IPS-NIHi11 (cell line): ENCODE results near the gene GRK5.
"Not testable (repeated sequence)": the region's sequence is repeated elsewhere in the genome, so short reads cannot be mapped to it uniquely, and the experiment has no call there.

Experiments
- DNase-seq: peaks from one replicate; pipeline ENCODE4 v3.0.0; 2012; ENCODE audit warnings: mixed read lengths, low spot score

GRK5 gene

DNA sequence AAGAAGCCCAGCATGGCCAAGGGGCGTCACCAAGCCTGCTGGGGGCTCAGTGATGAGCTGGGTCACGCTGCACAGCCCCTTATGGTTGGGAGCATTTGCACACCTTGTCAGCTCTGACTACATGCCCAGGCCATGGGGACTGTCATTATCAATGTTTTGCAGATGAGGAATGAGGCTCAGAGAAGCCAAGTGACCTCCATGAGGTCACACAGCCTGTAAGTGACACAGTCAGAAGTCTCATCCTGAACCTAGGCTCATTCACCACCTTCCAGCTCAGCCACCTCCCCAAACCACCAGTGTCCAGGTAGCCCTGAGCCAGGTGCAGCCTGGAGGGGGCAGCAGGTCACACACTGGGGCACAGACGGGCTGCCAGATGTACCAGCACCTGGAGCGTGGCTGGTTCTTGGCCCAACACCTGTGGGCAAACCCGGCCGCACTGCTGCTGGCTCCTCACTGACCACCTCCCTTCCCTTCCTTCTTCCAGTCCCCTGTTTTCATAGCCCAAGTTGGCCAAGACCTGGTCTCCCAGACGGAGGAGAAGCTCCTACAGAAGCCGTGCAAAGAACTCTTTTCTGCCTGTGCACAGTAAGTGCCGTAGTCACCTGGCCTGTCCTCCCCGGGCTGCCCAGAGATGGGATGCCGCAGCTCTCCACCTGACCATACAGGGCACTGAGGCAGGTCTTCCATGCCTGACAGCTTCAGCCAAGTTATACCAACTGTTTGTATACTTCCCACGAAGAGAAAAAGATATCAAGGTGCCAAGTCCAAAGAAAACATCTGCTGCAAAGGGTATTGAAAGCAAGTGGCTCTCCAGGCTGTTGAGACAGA lies 215.5 kb downstream of the GRK5 start:
- DNase-seq = no peak

DNA sequence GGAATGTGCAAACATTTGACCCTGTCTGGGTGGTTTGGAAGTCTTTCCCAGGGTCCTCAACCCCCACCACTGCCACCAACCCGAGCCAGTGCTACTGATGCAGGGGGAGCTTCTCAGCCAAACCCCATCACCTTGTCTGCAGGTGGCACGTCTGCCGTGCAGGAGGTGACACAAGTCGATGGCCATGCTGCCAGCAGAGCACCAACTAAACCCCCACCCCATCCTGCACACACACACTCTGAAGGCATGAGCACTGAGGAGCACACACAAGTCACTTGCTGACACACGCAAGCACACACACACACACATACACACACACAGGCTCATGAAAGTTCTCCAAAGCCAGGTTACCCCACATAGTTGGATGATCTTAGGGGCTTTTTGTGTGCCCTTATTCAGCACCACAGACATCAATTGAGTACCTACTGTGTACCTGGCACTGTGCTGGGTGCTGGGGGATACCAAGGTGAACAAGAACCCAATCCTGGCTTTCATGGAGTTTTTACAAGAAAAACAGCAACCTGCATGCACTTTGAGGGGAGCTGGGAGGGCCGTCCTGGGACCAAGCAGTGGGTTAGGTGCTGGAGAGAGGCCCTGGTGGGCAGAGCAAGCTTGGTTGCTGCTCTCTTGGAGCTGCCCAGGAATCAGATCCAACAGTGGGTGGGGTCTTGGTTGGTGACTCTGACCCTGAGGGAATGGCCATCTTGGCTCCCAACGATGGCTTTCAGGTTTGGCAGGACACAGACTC lies 216.3 kb downstream of the GRK5 start:
- no peak for DNase-seq

DNA sequence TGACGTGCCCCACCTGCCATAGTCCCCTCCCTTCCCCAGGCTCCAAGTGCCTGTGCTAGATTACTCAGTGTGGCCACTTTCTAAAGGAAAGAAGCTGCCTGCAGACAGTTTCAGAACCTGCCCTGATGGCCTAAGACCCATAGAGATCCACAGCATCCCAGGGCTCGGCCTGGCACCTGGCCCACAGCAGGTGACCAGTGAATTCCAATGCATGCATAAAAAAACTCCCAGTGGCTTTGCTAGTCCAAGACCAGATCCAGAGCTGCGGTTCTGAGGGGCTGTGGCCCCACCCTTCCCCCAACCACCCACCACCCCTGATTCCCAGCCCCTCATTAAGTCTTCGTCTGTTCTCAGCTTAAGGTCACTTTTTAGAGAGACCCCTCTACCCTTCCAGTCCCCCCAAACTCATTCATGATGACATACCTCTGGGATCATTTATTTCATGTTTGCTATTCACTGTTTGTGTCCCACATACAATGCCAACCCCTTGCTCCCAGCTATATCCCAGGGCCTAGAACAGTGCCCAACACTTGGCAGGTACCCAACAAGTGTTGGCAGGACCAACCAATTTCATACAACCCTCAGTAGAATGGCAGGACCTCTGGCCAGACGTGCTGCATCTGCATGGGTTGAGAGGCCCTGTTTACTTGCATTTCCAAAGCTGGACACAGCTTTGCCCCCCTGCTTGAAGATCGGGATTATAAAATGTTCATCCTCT lies 217.0 kb downstream of the GRK5 start:
- no peak for DNase-seq

DNA sequence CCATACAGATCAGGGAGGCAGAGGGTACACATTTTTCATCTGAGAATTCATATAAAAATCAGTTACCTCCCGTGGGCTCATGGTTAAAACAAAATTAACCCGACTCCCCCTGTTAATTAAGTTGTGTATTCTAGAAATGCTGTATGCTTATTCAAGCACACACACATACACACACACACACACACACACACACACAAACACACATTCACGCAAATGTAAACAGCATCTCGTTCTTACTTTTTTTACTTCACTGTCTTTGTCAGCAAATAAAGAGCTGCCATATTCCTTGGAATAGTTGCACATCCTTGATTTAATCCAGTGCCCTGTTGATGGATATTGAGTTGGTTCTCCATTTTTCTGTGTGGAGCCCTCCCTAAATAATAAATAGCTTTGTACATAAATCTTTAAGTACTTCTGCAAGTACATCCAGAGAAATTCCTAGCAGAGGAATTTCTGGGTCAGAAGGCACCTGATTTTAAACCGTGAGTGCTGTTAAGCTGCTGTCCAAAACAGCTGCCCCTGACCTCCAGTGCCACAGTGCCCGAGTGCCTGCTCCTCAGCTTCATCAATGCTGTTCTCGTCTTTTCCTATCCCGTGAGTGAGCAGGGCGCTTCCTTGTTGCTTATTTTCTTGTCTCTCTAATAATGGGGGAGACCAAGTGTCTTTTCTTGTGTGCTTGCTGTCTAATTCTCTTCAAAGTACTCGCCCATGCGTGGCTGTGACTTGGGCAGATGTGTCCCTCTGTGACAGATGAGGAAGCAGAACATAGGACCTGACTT lies 217.9 kb downstream of the GRK5 start:
- no peak for DNase-seq

DNA sequence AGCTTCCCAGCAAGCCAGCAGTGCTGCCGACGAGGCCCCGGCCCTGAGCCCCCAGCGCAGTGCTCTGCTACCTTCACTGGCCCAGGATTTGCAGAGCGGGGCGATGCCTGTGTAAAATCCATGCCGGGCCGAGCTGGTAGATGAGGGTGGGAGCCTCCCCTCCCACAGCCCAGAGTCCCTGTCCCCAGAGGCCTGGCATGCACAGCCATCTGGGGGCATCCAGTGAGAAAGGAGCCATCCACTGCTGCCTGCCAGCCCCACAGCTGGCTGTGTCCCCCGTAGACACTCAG lies 218.5 kb downstream of the GRK5 start:
- DNase-seq = no peak

DNA sequence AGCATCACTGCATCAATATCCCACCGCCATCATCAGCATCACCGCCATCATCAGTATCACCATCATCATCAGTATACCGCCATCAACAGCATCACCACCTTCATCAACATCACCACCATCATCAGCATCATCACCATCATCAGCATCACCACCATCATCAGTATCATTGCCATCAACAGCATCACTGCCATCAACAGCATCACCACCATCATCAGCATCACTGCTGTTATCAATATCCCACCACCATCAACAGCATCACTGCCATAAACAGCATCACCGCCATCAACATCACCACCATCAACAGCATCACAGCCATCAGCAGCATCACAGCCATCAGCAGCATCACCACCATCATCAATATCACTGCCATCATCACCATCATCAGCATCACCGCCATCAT lies 219.3 kb downstream of the GRK5 start:
- no peak for DNase-seq

DNA sequence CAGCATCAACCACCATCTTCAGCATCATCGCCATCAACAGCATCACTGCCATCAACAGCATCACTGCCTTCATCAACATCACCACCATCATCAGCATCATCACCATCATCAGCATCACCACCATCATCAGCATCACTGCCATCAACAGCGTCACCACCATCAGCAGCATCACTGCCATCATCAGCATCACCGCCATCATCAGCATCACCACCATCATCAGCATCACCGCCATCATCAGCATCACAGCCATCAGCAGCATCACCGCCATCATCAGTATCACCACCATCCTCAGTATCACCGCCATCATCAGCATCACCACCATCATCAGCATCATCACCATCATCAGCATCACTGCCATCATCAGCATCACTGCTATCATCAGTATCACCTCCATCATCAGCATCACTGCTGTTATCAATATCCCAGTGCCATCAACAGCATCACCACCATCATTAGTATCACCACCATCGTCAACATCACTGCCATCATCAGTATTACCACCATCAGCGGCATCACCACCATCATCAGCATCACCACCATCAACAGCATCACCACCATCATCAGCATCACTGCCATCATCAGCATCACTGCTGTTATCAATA lies 220.0 kb downstream of the GRK5 start:
- DNase-seq = no peak

DNA sequence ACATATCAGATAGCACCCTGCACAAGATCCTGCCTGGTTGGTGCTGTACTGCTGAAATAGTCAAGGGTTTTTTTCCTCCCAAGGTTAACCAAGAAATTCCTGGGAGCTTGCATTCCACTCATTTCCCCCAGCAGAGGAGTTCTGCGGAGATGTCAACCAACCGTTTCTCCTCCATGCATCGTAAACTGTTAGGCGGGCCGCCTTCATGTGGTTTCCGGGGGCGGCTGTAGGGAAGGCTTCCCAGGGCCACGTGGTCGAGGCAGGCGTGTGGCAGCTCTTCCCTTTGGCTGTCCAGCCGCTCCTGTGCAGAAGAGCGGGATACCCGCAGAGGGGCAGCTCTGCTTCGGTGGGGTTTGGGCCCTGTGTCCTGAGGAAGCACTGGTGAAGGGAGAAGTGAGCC lies 221.4 kb downstream of the GRK5 start:
- no peak for DNase-seq

DNA sequence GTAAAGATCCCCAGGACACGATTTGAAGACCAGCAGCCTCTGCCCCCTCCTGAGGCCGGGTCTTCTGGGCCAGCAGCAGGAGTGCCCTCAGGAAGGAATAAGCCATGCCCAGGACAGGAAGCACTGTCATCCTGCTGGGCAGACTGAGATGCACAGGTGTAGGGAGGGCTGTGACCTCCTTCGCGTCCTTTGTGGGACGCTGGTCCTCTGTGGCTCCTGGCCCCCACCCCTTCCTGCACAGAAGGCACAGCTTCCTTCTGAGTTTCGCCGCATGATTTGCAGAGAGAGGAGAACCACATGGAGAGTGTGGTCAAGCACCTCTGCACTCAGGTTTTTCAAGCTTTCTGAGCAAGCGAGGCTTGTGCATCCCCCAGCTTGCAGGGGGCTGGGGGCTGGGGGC lies 222.4 kb downstream of the GRK5 start:
- no peak for DNase-seq

DNA sequence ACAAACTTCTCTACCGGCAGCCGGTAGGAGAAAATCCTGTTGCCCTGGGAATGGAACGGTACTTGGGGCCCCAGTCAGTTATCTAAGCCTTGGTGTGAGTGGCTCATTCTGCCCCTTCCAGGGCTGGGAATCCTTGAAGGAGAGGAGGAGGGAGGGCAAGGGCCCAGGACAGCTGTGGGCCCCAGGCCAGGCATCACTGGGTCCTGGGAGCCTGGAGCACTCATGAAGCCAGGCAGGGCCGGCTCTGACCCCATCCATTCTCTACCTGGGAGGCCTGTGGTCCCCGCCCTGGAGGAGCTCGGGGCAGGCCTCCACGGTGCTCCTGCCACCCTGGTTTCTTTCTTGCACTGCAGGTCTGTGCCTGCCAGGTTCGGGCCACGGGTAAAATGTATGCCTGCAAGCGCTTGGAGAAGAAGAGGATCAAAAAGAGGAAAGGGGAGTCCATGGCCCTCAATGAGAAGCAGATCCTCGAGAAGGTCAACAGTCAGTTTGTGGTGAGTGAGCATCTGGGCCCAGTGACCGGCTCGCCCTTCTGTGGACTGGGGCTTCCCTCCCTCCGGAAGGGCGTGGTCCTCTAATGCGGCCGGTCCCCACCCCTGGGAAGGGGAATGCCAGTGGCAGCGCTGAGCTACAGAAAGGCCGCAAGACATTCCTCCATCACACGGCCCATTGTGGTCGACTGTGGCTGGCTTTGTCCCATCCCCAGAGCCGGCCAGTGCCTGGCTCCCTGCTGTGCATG lies 223.8 kb downstream of the GRK5 start:
- DNase-seq = no peak

DNA sequence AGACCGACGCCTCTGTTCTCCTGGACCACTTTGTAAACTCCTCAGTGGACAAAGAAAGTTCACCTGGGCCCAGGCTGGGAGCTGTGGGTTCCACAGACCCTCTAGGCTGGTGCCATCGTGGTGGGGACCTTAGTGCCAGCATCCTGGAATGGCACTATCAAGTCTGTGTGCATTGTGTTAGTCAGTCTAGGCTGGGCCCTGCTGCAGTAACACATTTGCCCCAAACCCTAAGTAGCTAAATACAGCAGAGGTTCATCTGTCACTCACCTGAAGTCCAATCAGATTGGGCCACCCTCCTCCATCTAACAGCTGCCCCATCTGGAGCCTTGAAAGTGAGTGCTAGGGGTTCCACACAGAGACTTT lies 224.4 kb downstream of the GRK5 start:
- no peak for DNase-seq

DNA sequence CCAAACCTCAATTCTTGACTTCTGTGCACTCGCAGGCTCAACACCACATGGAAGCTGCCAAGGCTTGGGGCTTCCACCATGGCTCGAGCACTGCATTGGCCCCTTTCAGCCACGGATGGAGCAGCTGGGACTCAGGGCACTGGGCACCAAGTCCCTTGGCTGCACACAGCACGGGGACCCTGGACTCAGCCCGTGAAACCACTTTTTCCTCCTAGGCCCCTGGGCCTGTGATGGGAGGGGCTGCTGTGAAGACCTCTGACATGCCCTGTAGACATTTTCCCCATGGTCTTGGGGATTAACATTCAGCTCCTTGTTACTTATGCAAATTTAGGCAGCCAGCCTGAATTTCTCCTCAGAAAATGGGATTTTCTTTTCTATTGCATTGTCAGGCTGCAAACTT lies 227.6 kb downstream of the GRK5 start:
- not testable (repeated sequence) for DNase-seq

DNA sequence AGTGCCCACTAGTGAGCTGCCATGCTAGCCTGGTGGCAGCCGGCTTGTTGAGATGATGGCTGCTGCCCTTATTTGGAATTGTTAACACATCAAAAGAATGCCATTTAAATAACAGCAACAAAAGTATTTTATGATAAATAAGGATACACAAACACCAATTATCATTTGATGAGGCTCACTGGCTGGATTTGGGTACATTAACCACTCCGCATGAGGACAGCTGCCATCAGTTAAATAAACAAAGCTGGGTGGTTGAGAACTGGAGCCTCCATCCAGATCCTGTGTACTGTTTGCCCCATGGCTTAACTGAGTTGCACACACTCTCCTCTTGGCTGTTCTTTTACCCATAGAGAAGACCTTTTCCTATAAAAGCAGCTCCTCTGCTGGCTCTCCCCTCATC lies 231.3 kb downstream of the GRK5 start:
- no peak for DNase-seq

DNA sequence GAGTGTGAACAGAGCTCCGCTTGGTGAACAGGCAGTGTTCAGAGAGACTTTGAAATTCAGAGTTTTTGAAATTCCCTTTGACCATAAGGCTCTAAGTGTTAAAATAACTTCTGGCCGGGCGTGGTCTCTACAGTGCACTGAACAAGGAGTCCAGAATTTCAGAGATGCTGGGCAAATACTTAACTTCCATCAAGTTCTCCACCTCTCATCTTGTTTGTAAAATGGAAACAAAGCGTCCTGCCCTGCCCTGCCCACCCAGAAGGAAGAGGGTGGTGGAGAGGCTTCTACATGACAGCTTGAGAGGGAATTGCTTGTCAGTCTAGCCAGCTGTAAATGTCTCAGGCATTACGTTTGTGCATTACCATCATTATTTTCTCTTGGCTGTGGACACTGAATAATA lies 232.6 kb downstream of the GRK5 start:
- no peak for DNase-seq

DNA sequence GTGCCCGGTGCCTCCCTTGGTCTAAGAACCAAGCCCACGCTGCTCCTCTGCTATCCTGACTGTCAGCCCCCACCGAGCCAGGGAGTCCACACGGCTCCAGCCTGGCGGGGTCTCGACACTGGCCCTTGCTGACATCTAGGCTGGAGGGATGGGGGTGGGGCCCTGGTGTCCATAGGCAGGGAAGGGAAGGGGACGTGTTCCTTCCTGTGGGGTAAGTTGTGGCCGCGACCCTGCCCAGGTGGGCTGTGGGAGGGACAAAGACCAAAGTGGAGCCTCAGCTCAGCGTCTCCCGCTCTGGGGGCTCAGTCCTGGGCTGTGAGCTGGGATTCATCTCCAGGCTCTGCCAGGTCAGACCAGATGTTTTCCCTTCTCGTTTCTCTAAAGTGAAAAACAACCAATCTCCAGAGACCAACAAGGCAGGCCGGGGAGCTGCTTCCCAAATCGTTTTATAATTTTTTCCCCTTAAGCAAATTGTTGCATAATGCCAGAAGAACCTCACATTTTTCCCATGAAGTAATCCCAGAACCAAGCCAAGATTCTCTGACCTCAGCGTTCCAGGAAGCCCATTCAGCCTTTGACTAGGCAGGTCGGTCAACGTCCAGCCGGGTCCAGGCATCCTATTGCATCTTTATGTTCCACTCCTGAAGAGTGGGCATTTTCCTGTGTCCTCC lies 233.9 kb downstream of the GRK5 start:
- DNase-seq = no peak

DNA sequence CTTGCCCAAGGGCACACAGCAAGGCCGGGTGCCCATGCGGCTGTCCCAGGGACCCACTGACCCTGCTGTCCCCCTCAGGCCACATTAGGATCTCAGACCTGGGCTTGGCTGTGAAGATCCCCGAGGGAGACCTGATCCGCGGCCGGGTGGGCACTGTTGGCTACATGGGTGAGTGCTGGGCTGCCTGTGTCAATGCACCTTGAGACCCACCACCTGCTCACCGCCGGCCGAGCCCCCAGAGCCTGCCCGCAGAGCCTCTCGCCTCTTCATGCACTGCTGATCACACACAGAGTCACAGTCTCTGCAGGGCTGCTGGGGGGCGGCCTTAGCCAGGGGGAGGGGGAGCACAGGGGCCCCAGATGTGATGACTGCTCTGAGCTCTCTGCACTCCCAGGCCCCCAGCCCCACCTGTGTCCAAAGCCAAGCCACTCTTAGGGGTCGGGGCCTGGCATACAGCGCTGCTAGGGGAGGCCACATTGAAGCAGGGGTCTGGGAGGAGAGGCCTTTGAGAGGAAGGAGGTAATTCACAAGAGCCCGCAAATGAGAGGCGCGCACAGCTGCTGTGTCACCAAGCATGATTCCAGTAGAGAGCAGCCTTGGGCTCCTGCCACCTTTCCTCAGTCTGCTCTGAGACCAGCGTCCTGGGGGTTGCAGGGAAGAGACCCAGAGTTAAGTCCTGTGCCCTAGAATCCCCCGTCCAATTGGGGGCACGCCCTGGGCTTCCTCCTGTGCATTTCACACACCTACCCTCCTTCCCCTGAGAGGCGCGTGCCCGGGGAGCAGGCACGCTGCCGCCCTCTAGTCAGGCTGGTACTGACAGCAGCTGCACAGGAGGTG lies 234.8 kb downstream of the GRK5 start:
- DNase-seq = no peak

DNA sequence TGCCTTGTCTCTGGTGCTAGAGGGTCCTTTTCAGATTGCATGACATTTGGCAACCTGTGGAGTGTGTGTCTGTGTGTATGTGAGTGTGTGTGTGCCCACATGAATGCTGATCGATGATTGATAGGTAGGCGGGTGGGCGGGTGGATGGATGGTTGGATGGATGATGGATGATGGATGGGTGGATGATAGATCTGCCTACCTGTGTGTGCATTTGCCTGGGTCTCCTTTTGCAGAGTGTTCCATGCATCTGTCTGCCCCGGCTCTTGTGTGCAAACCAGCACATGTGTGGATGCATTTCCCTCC lies 235.3 kb downstream of the GRK5 start:
- no peak for DNase-seq

DNA sequence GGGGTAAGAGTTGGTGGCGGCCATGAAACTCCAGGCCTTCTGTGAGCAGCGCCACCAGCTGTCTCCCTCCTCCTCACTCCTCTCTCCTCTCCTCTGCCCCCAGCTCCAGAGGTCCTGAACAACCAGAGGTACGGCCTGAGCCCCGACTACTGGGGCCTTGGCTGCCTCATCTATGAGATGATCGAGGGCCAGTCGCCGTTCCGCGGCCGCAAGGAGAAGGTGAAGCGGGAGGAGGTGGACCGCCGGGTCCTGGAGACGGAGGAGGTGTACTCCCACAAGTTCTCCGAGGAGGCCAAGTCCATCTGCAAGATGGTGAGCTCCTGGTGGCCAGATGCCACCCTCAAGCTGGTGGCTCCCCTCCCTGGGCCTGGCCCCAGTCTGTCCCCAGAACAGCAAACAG lies 236.1 kb downstream of the GRK5 start:
- DNase-seq = no peak

DNA sequence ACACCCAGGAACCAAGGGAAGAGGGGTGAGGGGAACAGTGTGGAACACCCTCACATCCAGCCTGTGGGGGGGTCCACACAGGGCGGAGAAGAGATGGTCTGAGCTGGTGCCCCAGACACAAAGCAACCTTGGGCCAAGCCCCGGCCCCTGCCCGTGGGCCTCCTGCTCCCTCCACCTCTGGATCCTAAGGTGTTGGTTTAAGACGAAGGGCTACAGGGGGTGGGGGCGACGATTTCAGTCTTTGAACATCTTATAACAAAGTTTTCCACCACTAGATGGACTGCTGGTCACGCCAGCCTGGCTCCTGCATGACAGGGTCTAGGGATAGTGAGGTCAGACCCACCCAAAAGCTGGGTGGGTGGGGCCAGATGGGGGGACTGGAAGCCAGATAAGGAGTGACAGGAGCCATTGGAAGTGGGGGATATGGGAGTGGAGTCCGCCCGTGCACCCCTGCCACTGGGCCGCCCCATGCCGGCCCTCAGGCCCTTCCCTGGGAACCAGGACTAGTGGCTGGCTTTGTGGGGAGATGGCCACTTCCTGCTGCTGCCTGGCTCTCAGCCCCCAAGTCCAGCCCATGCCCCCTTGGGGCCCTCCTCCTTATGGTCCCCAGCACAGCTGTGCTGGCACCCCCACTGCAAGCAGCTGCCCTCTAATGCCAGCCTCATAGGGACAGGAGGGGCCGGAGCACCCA lies 236.7 kb downstream of the GRK5 start:
- no peak for DNase-seq

DNA sequence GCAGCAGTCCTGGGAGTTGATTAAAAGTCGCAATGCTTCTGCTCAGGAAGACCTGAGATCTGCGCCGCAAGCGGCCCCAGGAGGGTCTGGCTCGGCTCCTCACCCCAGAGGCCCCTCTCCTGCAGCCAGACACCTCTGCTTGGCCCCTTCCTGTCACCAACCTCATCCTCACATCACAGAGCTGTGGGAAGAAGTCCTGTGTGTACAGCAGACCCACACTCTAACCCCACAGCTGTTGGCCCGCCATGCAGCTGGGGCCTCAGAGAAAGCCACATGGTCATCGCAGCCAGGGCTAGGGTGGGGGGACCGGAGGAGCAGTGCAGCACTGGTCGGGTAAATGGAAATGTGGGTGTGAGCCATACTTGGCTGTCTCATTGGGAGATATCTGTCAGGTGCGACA lies 237.5 kb downstream of the GRK5 start:
- no peak for DNase-seq
